ENCODE data around the gene ISLR.

The ISLR gene

DNA sequence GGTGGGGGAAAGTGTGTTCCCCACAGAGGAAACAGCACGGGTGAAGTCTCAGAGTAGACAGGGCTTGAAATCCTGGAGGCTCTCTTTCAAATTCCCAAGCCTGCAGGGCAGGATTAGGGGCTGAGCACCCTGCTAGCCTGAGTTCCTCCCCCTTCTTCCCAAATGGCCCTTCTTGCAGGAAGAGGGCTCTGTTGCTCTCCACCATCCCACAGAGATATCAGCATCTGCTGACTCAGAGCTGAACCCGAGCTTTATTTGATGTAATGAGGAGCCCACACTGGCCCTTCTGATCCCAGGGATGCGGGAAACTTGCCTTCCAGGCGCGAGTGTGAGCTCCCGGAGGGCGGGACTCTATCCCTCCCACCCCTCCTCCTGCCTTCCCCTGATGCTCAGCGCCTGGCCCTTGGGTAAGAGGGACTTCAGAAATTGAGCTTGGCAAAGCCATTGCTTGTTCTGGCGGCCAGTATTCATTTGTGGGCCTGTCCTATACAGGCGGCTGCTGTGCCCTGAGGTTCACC, 30.5 kb downstream of the ISLR start:
- Histone ChIP-seq H3K9me3 (no peaks in the 10 kb centered on the region), H3K27me3 (peaks cover 27% of the 10 kb centered on the region), H3K4me1 (ENCODE audit: control insufficient read depth in 1 of 2, insufficient read depth in 1 of 2, low read depth in 1 of 2, low read length in 1 of 2) (no peaks in the 10 kb centered on the region), H3K27ac (no peak overlapping the region), H3K36me3 (no peaks in the 10 kb centered on the region), H3K4me3 (ENCODE audit: low read depth in 1 of 2, low read length in 1 of 2) (no peak overlapping the region)
- TF ChIP-seq, protein P1, sequence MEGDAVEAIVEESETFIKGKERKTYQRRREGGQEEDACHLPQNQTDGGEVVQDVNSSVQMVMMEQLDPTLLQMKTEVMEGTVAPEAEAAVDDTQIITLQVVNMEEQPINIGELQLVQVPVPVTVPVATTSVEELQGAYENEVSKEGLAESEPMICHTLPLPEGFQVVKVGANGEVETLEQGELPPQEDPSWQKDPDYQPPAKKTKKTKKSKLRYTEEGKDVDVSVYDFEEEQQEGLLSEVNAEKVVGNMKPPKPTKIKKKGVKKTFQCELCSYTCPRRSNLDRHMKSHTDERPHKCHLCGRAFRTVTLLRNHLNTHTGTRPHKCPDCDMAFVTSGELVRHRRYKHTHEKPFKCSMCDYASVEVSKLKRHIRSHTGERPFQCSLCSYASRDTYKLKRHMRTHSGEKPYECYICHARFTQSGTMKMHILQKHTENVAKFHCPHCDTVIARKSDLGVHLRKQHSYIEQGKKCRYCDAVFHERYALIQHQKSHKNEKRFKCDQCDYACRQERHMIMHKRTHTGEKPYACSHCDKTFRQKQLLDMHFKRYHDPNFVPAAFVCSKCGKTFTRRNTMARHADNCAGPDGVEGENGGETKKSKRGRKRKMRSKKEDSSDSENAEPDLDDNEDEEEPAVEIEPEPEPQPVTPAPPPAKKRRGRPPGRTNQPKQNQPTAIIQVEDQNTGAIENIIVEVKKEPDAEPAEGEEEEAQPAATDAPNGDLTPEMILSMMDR (IDR thresholded peaks at IDR 0.05) = no peak

- peaks cover 27% of the 10 kb centered on the region for H3K27me3 ChIP-seq
- no peaks in the 10 kb centered on the region for H3K9me3 ChIP-seq
- H3K36me3 ChIP-seq = no peaks in the 10 kb centered on the region
- H3K4me1 ChIP-seq (ENCODE audit: control insufficient read depth in 1 of 2, insufficient read depth in 1 of 2, low read depth in 1 of 2, low read length in 1 of 2) = no peaks in the 10 kb centered on the region
- TF ChIP-seq, protein P1 (IDR thresholded peaks at IDR 0.05) = no peak
- no peak overlapping the region for H3K27ac ChIP-seq
- H3K4me3 ChIP-seq (ENCODE audit: low read depth in 1 of 2, low read length in 1 of 2) = no peak overlapping the region
Observed at GRCh38 chr15:74205582-74205947, 32.1 kb downstream of the ISLR start.

- Histone ChIP-seq H3K36me3 (no peaks in the 10 kb centered on the region), H3K9me3 (no peaks in the 10 kb centered on the region), H3K4me1 (ENCODE audit: control insufficient read depth in 1 of 2, insufficient read depth in 1 of 2, low read depth in 1 of 2, low read length in 1 of 2) (no peaks in the 10 kb centered on the region), H3K27me3 (peaks cover 27% of the 10 kb centered on the region), H3K27ac (no peak overlapping the region), H3K4me3 (ENCODE audit: low read depth in 1 of 2, low read length in 1 of 2) (no peak overlapping the region)
- TF ChIP-seq, protein P1 (IDR thresholded peaks at IDR 0.05) = no peak
Observed at GRCh38 chr15:74206801-74207281, 33.3 kb downstream of the ISLR start.

GRCh38 chr15:74207652-74208440, 34.3 kb downstream of the ISLR start:
- no peak overlapping the region for H3K4me3 ChIP-seq (ENCODE audit: low read depth in 1 of 2, low read length in 1 of 2)
- H3K27ac ChIP-seq = no peak overlapping the region
- H3K36me3 ChIP-seq = no peaks in the 10 kb centered on the region
- H3K27me3 ChIP-seq = peaks cover 21% of the 10 kb centered on the region
- TF ChIP-seq, protein P1 (IDR thresholded peaks at IDR 0.05) = no peak
- no peaks in the 10 kb centered on the region for H3K4me1 ChIP-seq (ENCODE audit: control insufficient read depth in 1 of 2, insufficient read depth in 1 of 2, low read depth in 1 of 2, low read length in 1 of 2)
- H3K9me3 ChIP-seq = no peaks in the 10 kb centered on the region

- H3K9me3 ChIP-seq = no peaks in the 10 kb centered on the region
- no peaks in the 10 kb centered on the region for H3K4me1 ChIP-seq (ENCODE audit: control insufficient read depth in 1 of 2, insufficient read depth in 1 of 2, low read depth in 1 of 2, low read length in 1 of 2)
- H3K27me3 ChIP-seq = peaks cover 14% of the 10 kb centered on the region
- TF ChIP-seq, protein P1 (IDR thresholded peaks at IDR 0.05) = no peak
- H3K27ac ChIP-seq = no peak overlapping the region
- H3K36me3 ChIP-seq = no peaks in the 10 kb centered on the region
- no peak overlapping the region for H3K4me3 ChIP-seq (ENCODE audit: low read depth in 1 of 2, low read length in 1 of 2)
Observed at GRCh38 chr15:74208496-74208895, 35.0 kb downstream of the ISLR start.
